Testis (tissue), 3 donors: ENCODE results near the gene SZT2. TPM values are rescaled to one million over a fixed set of nuclear protein-coding genes. Genes with fewer than 3 reads are reported as not detected.

Experiments used
- DNase-seq: peaks from one replicate; pipeline ENCODE4 v3.0.0-alpha.2; 2019
- H3K27ac ChIP-seq, 2 donors: fragments of 200-600 bp; sonication (generic); one replicate each; pipeline ENCODE4 v1.5.1; 2019
- H3K27me3 ChIP-seq: fragments of 200-600 bp; sonication (generic); one replicate; pipeline ENCODE4 v1.5.1; 2019
- H3K36me3 ChIP-seq: fragments of 200-600 bp; sonication (generic); one replicate; pipeline ENCODE4 v1.5.1; 2017; ENCODE audit warnings: low read depth; ENCODE audit errors: missing control alignments
- H3K4me1 ChIP-seq: fragments of 200-600 bp; sonication (generic); one replicate; pipeline ENCODE4 v1.5.1; 2019
- H3K4me3 ChIP-seq, 2 donors: fragments of 200-600 bp; sonication (generic); one replicate each; pipeline ENCODE4 v1.5.1; 2017 to 2019
- H3K9me3 ChIP-seq: fragments of 200-600 bp; sonication (generic); one replicate; pipeline ENCODE4 v1.5.1; 2017
- CTCF ChIP-seq, 3 experiments: fragments of 450-650 bp in 2 of 3; fragments of 200-600 bp in 1 of 3; sonication (generic) in 1 of 3; IDR thresholded peaks; one replicate each; pipeline ENCODE4 v1.5.1; 2016 to 2019; ENCODE audit warnings: antibody characterized with exemption in 3 of 3, mild to moderate bottlenecking in 2 of 3, moderate library complexity in 1 of 3
- POLR2A ChIP-seq: fragments of 450-650 bp; IDR thresholded peaks from one replicate; pipeline ENCODE4 v1.6.1; 2017; ENCODE audit warnings: antibody characterized with exemption, mild to moderate bottlenecking, moderate library complexity
- WGBS, 2 donors: methylation state at CpG; one replicate each; pipeline ENCODE4 v1.1.5; 2018; 5-methylcytosine and 5-hydroxymethylcytosine counted together
- intact Hi-C: fragments of 100-400 bp; cut with DNase I; formaldehyde crosslinking; loops from one replicate; pipeline ENCODE4 v1.15.1; 2023; ENCODE audit warnings: low total_unique reads
- polyA plus RNA-seq: library from polyadenylated mRNA; stranded (reverse); fragments of 350-450 nt; fragmentation: Illumina TruSeq; extraction: RNeasy Lipid Tissue Mini Kit (QIAGEN cat#74804); gene quantifications from one replicate; pipeline ENCODE4 v1.2.3, GENCODE V29; 2014; ENCODE audit warnings: low read depth, low replicate concordance; ENCODE audit not compliant: insufficient read depth
- total RNA-seq, 2 donors: library from RNA; depleted of rRNA; stranded (reverse); fragments of >200 nt; gene quantifications; one replicate each; pipeline ENCODE4 v1.2.3, GENCODE V29; 2016

Gene SZT2
- total and polyA plus RNA-seq, 3 donors from 2014 or later, result 40.0 to 115 (median 90.1) TPM

- Histone ChIP-seq H3K27ac (peak overlapping the region in 1 of 2 donors; percentile 62), H3K4me1 (no peaks in the 10 kb centered on the region), H3K27me3 (no peaks in the 10 kb centered on the region), H3K9me3 (no peaks in the 10 kb centered on the region), H3K4me3 (no peak overlapping the region), H3K36me3 (no peaks in the 10 kb centered on the region)
- intact Hi-C loops, result no loop called here
- no peak for DNase-seq
- TF ChIP-seq POLR2A (no peak), CTCF (IDR thresholded peaks at IDR 0.05) (no peak)
- WGBS, 2 donors, result 96 to 98% methylated on average over 15 of the region's 15 CpGs
Measured at GRCh38 chr1:43441166-43441893, 51.6 kb downstream of the SZT2 start.

GRCh38 chr1:43441894-43442637, 52.4 kb downstream of the SZT2 start:
- intact Hi-C loops, result no loop called here
- Histone ChIP-seq H3K4me1 (no peaks in the 10 kb centered on the region), H3K27me3 (no peaks in the 10 kb centered on the region), H3K36me3 (no peaks in the 10 kb centered on the region), H3K27ac (no peak overlapping the region), H3K4me3 (no peak overlapping the region), H3K9me3 (no peaks in the 10 kb centered on the region)
- no peak for DNase-seq
- 83 to 92% methylated on average over 6 to 18 of the region's 18 CpGs for WGBS, 2 donors
- TF ChIP-seq CTCF (IDR thresholded peaks at IDR 0.05) (no peak), POLR2A (no peak)

GRCh38 chr1:43442756-43443155, 53.1 kb downstream of the SZT2 start:
- Histone ChIP-seq H3K4me3 (no peak overlapping the region), H3K27me3 (no peaks in the 10 kb centered on the region), H3K36me3 (no peaks in the 10 kb centered on the region), H3K4me1 (no peaks in the 10 kb centered on the region), H3K9me3 (no peaks in the 10 kb centered on the region), H3K27ac (no peak overlapping the region)
- WGBS, 2 donors, result 91% methylated on average over 7 to 12 of the region's 12 CpGs
- intact Hi-C loops, result no loop called here
- TF ChIP-seq CTCF (IDR thresholded peaks at IDR 0.05), result no peak
- TF ChIP-seq POLR2A, result no peak
- DNase-seq, result no peak

- H3K27me3 ChIP-seq, result no peaks in the 10 kb centered on the region
- H3K4me1 ChIP-seq, result no peaks in the 10 kb centered on the region
- H3K4me3 ChIP-seq, result no peak overlapping the region
- H3K27ac ChIP-seq, result no peak overlapping the region
- WGBS, 2 donors, result 91 to 93% methylated on average over 10 to 16 of the region's 16 CpGs
- intact Hi-C loops, result no loop called here
- DNase-seq, result no peak
- TF ChIP-seq CTCF (IDR thresholded peaks at IDR 0.05), result no peak
- no peak for TF ChIP-seq POLR2A
- H3K36me3 ChIP-seq, result no peaks in the 10 kb centered on the region
- H3K9me3 ChIP-seq, result no peaks in the 10 kb centered on the region
Measured at GRCh38 chr1:43443197-43443946, 53.7 kb downstream of the SZT2 start.
